HEK293 (cell line): ENCODE results near the gene GATAD2A.

Experiments used
- CTCF ChIA-PET: fragments of 350-600 bp; formaldehyde crosslinking; extraction: SDS; loops from one replicate; lab custom pipeline; 2021; ENCODE audit warnings: antibody characterized with exemption; lab: Yijun Ruan, JAX
- POLR2A ChIA-PET: fragments of 300-600 bp; formaldehyde crosslinking; extraction: SDS; loops from one replicate; lab custom pipeline; 2020; ENCODE audit warnings: antibody characterized with exemption, inconsistent platforms; lab: Yijun Ruan, JAX
- H3K27ac ChIP-seq: fragments of 200-500 bp; sonication (Bioruptor generic); 2 replicates; pipeline ENCODE4 v1.5.1; 2014; ENCODE audit warnings: low read depth, low read length, control low read depth, inconsistent platforms; ENCODE audit errors: extremely low read depth
- H3K36me3 ChIP-seq, 2 experiments: fragments of 200-500 bp in 1 of 2; sonication (Bioruptor generic) in 1 of 2; 1 replicate in 1 of 2; 2 replicates in 1 of 2; pipeline ENCODE4 v1.5.1; 2014 to 2017; ENCODE audit warnings: inconsistent platforms in 2 of 2, low read length in 2 of 2; ENCODE audit not compliant: control insufficient read depth in 2 of 2, insufficient read depth in 1 of 2
- H3K4me1 ChIP-seq: fragments of 200-500 bp; sonication (Bioruptor generic); 2 replicates; pipeline ENCODE4 v1.5.1; 2014; ENCODE audit warnings: mild to moderate bottlenecking, low read length, inconsistent platforms; ENCODE audit not compliant: control insufficient read depth, insufficient read depth
- H3K4me3 ChIP-seq: 2 replicates; pipeline ENCODE4 v1.5.1; 2011; ENCODE audit warnings: low read depth, mild to moderate bottlenecking, control low read depth, low read length, moderate library complexity
- H3K9me3 ChIP-seq: fragments of 200-500 bp; sonication (Bioruptor generic); 2 replicates; pipeline ENCODE4 v1.5.1; 2014; ENCODE audit warnings: low read depth, low read length, inconsistent platforms; ENCODE audit not compliant: control insufficient read depth, insufficient read depth
- EGR2 ChIP-seq: fragments of 450-650 bp; formaldehyde crosslinking; IDR thresholded peaks from 2 replicates; pipeline ENCODE4 v1.5.1; 2016; ENCODE audit warnings: low read depth, missing biosample characterization, missing genetic modification characterization
- PATZ1 ChIP-seq: fragments of 450-650 bp; formaldehyde crosslinking; IDR thresholded peaks from 2 replicates; pipeline ENCODE4 v1.5.1; 2016; ENCODE audit warnings: missing biosample characterization, missing genetic modification characterization
- SP2 ChIP-seq: fragments of 450-650 bp; formaldehyde crosslinking; IDR thresholded peaks from 2 replicates; pipeline ENCODE4 v1.5.1; 2016; ENCODE audit warnings: missing biosample characterization, missing genetic modification characterization
- ZFHX2 ChIP-seq: fragments of 450-650 bp; formaldehyde crosslinking; conservative IDR thresholded peaks from 2 replicates; pipeline ENCODE4 v1.5.1; 2016; ENCODE audit warnings: missing biosample characterization, missing genetic modification characterization
- ZFP3 ChIP-seq: fragments of 450-650 bp; formaldehyde crosslinking; IDR thresholded peaks from 2 replicates; pipeline ENCODE4 v1.5.1; 2016; ENCODE audit warnings: low read depth, missing biosample characterization, missing genetic modification characterization
- ZFP37 ChIP-seq: fragments of 450-650 bp; formaldehyde crosslinking; IDR thresholded peaks from 2 replicates; pipeline ENCODE4 v1.5.1; 2016; ENCODE audit warnings: missing biosample characterization, missing genetic modification characterization
- ZNF112 ChIP-seq: fragments of 450-650 bp; formaldehyde crosslinking; IDR thresholded peaks from 2 replicates; pipeline ENCODE4 v1.5.0; 2017; ENCODE audit warnings: missing biosample characterization, missing genetic modification characterization
- ZNF132 ChIP-seq: fragments of 450-650 bp; formaldehyde crosslinking; IDR thresholded peaks from 2 replicates; pipeline ENCODE4 v1.5.1; 2017; ENCODE audit warnings: missing biosample characterization, missing genetic modification characterization, borderline replicate concordance
- ZNF19 ChIP-seq: fragments of 450-650 bp; formaldehyde crosslinking; IDR thresholded peaks from 2 replicates; pipeline ENCODE4; 2016; ENCODE audit warnings: missing biosample characterization, missing genetic modification characterization, low read depth
- ZNF24 ChIP-seq: fragments of 450-650 bp; formaldehyde crosslinking; IDR thresholded peaks from 2 replicates; pipeline ENCODE4 v1.5.1; 2016; ENCODE audit warnings: missing biosample characterization, missing genetic modification characterization
- ZNF292 ChIP-seq: fragments of 450-650 bp; formaldehyde crosslinking; IDR thresholded peaks from 2 replicates; pipeline ENCODE4 v1.5.1; 2016; ENCODE audit warnings: low read depth, missing biosample characterization, missing genetic modification characterization, borderline replicate concordance
- ZNF350 ChIP-seq: fragments of 450-650 bp; formaldehyde crosslinking; IDR thresholded peaks from 2 replicates; pipeline ENCODE4 v1.5.0; 2017; ENCODE audit warnings: missing biosample characterization, mild to moderate bottlenecking, missing genetic modification characterization
- ZNF449 ChIP-seq: fragments of 450-650 bp; formaldehyde crosslinking; IDR thresholded peaks from 2 replicates; pipeline ENCODE4 v1.5.1; 2017; ENCODE audit warnings: missing biosample characterization, mild to moderate bottlenecking, missing genetic modification characterization, moderate library complexity
- ZNF548 ChIP-seq: fragments of 450-650 bp; formaldehyde crosslinking; IDR thresholded peaks from 2 replicates; pipeline ENCODE4 v1.5.1; 2016; ENCODE audit warnings: missing biosample characterization, missing genetic modification characterization
- ZNF624 ChIP-seq: fragments of 450-650 bp; formaldehyde crosslinking; IDR thresholded peaks from 2 replicates; pipeline ENCODE4 v1.5.1; 2017; ENCODE audit warnings: missing biosample characterization, missing genetic modification characterization
- ZNF626 ChIP-seq: fragments of 450-650 bp; sonication (Bioruptor Pico); formaldehyde crosslinking; IDR thresholded peaks from 2 replicates; pipeline ENCODE4 v1.5.1; 2018; ENCODE audit warnings: missing biosample characterization, missing genetic modification characterization, inconsistent platforms
- ZNF776 ChIP-seq: fragments of 450-650 bp; formaldehyde crosslinking; IDR thresholded peaks from 2 replicates; pipeline ENCODE4 v1.5.0; 2017; ENCODE audit warnings: missing biosample characterization, missing genetic modification characterization, borderline replicate concordance
- ZNF785 ChIP-seq: fragments of 450-650 bp; formaldehyde crosslinking; IDR thresholded peaks from 2 replicates; pipeline ENCODE4 v1.5.1; 2016; ENCODE audit warnings: missing biosample characterization, missing genetic modification characterization
- ZNF791 ChIP-seq: fragments of 450-650 bp; formaldehyde crosslinking; IDR thresholded peaks from 2 replicates; pipeline ENCODE4 v1.5.1; 2016; ENCODE audit warnings: missing biosample characterization, missing genetic modification characterization

GATAD2A gene

GRCh38 chr19:19549804-19550464, 144.5 kb downstream of the GATAD2A start (continued):
- TF ChIP-seq ZFP3: no peak
- no peak for TF ChIP-seq ZNF24 (tag by site-specific recombination)
- TF ChIP-seq ZNF350 (tag by site-specific recombination): no peak
- TF ChIP-seq, all 188 proteins: peak for 2

DNA sequence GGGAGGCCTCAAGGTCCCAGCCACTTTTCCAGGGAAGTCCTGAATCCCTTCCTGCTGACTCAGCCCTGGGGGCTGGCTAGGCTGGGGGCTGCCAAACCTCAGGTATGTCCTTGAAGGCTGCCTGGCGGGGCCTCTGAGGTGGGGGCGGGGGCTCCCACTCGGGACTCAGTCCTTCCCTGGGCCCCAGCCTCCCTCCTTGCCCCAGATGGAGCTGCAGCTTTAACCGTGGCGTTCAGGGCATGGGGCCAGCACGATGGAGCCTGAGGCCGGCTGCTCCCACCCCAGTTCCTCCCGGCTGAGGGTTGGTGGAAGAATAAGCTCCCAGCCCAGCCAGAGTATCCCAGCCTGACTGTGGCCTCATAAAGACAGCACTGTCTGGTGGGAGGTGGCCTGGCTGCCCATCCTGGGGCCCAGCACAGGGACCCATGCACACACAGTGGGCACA, 145.0 kb downstream of the GATAD2A start:
- no peaks in the 10 kb centered on the region for H3K36me3 ChIP-seq
- POLR2A ChIA-PET: interaction anchor here (2.0 kb wide), 1 partner anchor 15 kb away, joined by 5 read pairs; no protein-coding TSS in a partner anchor
- no peaks in the 10 kb centered on the region for H3K9me3 ChIP-seq
- H3K4me3 ChIP-seq: no peak overlapping the region
- H3K27ac ChIP-seq: no peak overlapping the region
- no peak for TF ChIP-seq ZNF548 (tag by site-specific recombination)
- no peak for TF ChIP-seq ZNF791
- no peak for TF ChIP-seq PATZ1
- TF ChIP-seq ZNF112: no peak
- TF ChIP-seq EGR2: peak; percentile 51
- no peak for TF ChIP-seq ZFP37 (tag by site-specific recombination)
- no peak for TF ChIP-seq ZNF626
- no peak for TF ChIP-seq ZNF19 (tag by site-specific recombination)
- TF ChIP-seq ZNF292: no peak
- peak; percentile 56; the same call in 1 of the 2 replicates for TF ChIP-seq ZFHX2
- H3K4me1 ChIP-seq: no peaks in the 10 kb centered on the region
- CTCF ChIA-PET: interaction anchor here (0.7 to 7.0 kb wide), 4 partner anchors 10 to 112 kb away, joined by 3 to 75 read pairs (median 7); partner anchors contain the start of genes GMIP and YJEFN3

- no peaks in the 10 kb centered on the region for H3K4me1 ChIP-seq
- TF ChIP-seq ZNF776 (tag by site-specific recombination) (no peak), SP2 (tag by site-specific recombination) (no peak), ZNF785 (tag by site-specific recombination) (no peak), ZFP3 (peak; percentile 95), ZNF449 (tag by site-specific recombination) (no peak), ZNF624 (tag by site-specific recombination) (no peak), ZNF132 (no peak)
- no peak overlapping the region for H3K27ac ChIP-seq
- H3K9me3 ChIP-seq: no peaks in the 10 kb centered on the region
- POLR2A ChIA-PET: no interaction called here
- CTCF ChIA-PET: interaction anchor here (0.7 to 7.0 kb wide), 4 partner anchors 9 to 112 kb away, joined by 3 to 75 read pairs (median 7); partner anchors contain the start of genes GMIP and YJEFN3
- no peaks in the 10 kb centered on the region for H3K36me3 ChIP-seq
- no peak overlapping the region for H3K4me3 ChIP-seq
These were observed 145.7 kb downstream of the GATAD2A start for GRCh38 chr19:19550972-19551852.
